Parathyroid adenoma (tissue), 2 donors: Measurements from ENCODE around the gene TRIM17.

Source experiments
- H2AFZ ChIP-seq: fragments of 300-600 bp; sonication (generic); one replicate; pipeline ENCODE4 v1.7.0; 2017; ENCODE audit warnings: antibody characterized with exemption, mild to moderate bottlenecking
- H3K27ac ChIP-seq: fragments of 300-600 bp; sonication (generic); one replicate; pipeline ENCODE4 v1.7.0; 2017
- H3K27me3 ChIP-seq: fragments of 300-600 bp; sonication (generic); one replicate; pipeline ENCODE4 v1.7.0; 2017; ENCODE audit warnings: low read length; ENCODE audit not compliant: control insufficient read depth, insufficient read depth
- H3K36me3 ChIP-seq: fragments of 300-600 bp; sonication (generic); one replicate; pipeline ENCODE4 v1.7.0; 2017; ENCODE audit warnings: low read length; ENCODE audit not compliant: control insufficient read depth, insufficient read depth
- H3K4me1 ChIP-seq: fragments of 300-600 bp; sonication (generic); one replicate; pipeline ENCODE4 v1.7.0; 2017; ENCODE audit warnings: control low read depth
- H3K4me2 ChIP-seq: fragments of 300-600 bp; sonication (generic); one replicate; pipeline ENCODE4 v1.7.0; 2017; ENCODE audit warnings: low read length
- H3K4me3 ChIP-seq: fragments of 300-600 bp; sonication (generic); one replicate; pipeline ENCODE4 v1.7.0; 2017; ENCODE audit warnings: low read depth, low read length
- H3K79me2 ChIP-seq: fragments of 300-600 bp; sonication (generic); one replicate; pipeline ENCODE4 v1.7.0; 2017; ENCODE audit warnings: control low read depth
- H3K9ac ChIP-seq: fragments of 300-600 bp; sonication (generic); one replicate; pipeline ENCODE4 v1.7.0; 2017; ENCODE audit warnings: mild to moderate bottlenecking
- H3K9me3 ChIP-seq: fragments of 300-600 bp; sonication (generic); one replicate; pipeline ENCODE4 v1.7.0; 2017; ENCODE audit warnings: low read length; ENCODE audit not compliant: control insufficient read depth
- CTCF ChIP-seq: fragments of 300-600 bp; sonication (generic); IDR thresholded peaks from one replicate; pipeline ENCODE4 v1.7.0; 2017; ENCODE audit warnings: antibody characterized with exemption, mild to moderate bottlenecking
- donor health status: primary hyperparathyroidism.

The TRIM17 gene

GRCh38 chr1:228424685-228425660, 8.3 kb upstream of the TRIM17 start:
- Histone ChIP-seq H3K9ac (no peak overlapping the region), H3K4me2 (no peak overlapping the region), H2AFZ (no peak overlapping the region), H3K4me3 (no peak overlapping the region), H3K27ac (no peak overlapping the region), H3K79me2 (no peaks in the 10 kb centered on the region), H3K36me3 (no peaks in the 10 kb centered on the region), H3K4me1 (no peaks in the 10 kb centered on the region), H3K9me3 (no peaks in the 10 kb centered on the region), H3K27me3 (no peaks in the 10 kb centered on the region)
- TF ChIP-seq CTCF, result no peak

DNA sequence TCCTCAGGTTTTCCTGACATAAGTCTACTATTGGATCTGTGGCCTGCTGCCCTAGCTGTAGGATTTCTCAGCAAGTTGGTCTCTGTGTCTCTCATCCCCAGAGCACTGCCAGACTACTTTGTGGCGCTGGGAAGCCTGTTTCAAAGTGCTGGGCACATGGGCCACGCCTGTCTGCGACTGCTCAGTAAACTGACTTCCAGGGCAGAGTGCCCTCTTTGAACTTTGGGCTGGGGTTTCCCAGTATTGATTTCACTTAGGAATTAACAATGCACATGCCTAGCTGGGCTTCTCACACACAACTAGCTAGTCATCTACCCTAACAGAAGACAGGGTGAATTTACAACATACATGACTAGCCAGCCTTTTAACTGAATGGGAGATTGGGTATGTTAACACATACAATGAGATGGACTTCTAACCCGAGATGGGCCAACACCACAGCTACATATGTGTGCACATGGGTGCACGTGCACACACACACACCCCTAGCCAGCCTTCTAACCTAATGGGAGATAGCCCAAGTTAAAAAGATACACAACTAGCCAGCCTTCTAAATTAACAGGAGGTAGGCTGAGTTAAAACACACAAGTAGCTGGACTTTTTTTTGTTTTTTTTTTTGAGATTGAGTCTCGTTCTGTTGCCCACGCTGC, 6.9 kb upstream of the TRIM17 start:
- Histone ChIP-seq H3K4me1 (no peaks in the 10 kb centered on the region), H3K9me3 (no peaks in the 10 kb centered on the region), H3K4me3 (no peak overlapping the region), H3K4me2 (no peak overlapping the region), H3K79me2 (no peaks in the 10 kb centered on the region), H3K9ac (no peak overlapping the region), H2AFZ (no peak overlapping the region), H3K27me3 (no peaks in the 10 kb centered on the region), H3K27ac (no peak overlapping the region), H3K36me3 (no peaks in the 10 kb centered on the region)
- TF ChIP-seq CTCF, result no peak

GRCh38 chr1:228420968-228421826, 4.5 kb upstream of the TRIM17 start:
- Histone ChIP-seq H3K27ac (no peak overlapping the region), H3K36me3 (no peaks in the 10 kb centered on the region), H3K79me2 (no peaks in the 10 kb centered on the region), H3K4me3 (no peak overlapping the region), H2AFZ (no peak overlapping the region), H3K9me3 (no peaks in the 10 kb centered on the region), H3K9ac (no peak overlapping the region), H3K27me3 (no peaks in the 10 kb centered on the region), H3K4me2 (no peak overlapping the region), H3K4me1 (no peaks in the 10 kb centered on the region)
- no peak for TF ChIP-seq CTCF

- Histone ChIP-seq H3K9me3 (no peaks in the 10 kb centered on the region), H3K27ac (no peak overlapping the region), H3K27me3 (no peaks in the 10 kb centered on the region), H2AFZ (no peak overlapping the region), H3K4me2 (no peak overlapping the region), H3K4me3 (no peak overlapping the region), H3K79me2 (no peaks in the 10 kb centered on the region), H3K4me1 (no peaks in the 10 kb centered on the region), H3K9ac (no peak overlapping the region), H3K36me3 (no peaks in the 10 kb centered on the region)
- TF ChIP-seq CTCF, result no peak
These were observed 982 bp upstream of the TRIM17 start for GRCh38 chr1:228417483-228418203.
